ENCODE data around the gene OR5D16.
"Not testable (repeated sequence)": the region's sequence is repeated elsewhere in the genome, so short reads cannot be mapped to it uniquely, and the experiment has no call there.

The OR5D16 gene

GRCh38 chr11:55838452-55838851, at the start of gene OR5D16:
OR5D16 (plus strand) TSS chr11:55838752; CDS start chr11:55838752, 0 bp downstream.
- no peak for DNase-seq

GRCh38 chr11:55791606-55792005, 46.9 kb upstream of the OR5D16 start:
- no peak for DNase-seq

GRCh38 chr11:55793321-55793720, 45.2 kb upstream of the OR5D16 start:
- DNase-seq = no peak

- no peak for DNase-seq
Measured at GRCh38 chr11:55795256-55795655, 43.3 kb upstream of the OR5D16 start, which contains the start of gene OR5D14. OR5D14 (plus strand) TSS chr11:55795556; CDS start chr11:55795556, 0 bp downstream.

GRCh38 chr11:55806248-55806647, 32.3 kb upstream of the OR5D16 start:
- no peak for DNase-seq

GRCh38 chr11:55811067-55811466, 27.5 kb upstream of the OR5D16 start, which contains the start of gene OR5L1:
OR5L1 (plus strand) TSS chr11:55811367; CDS start chr11:55811467, 100 bp downstream.
- no peak for DNase-seq

- DNase-seq = no peak
Measured at GRCh38 chr11:55819330-55819729, 19.2 kb upstream of the OR5D16 start, which contains the start of gene OR5D18. OR5D18 (plus strand) TSS chr11:55819630; CDS start chr11:55819630, 0 bp downstream.

- no peak for DNase-seq
Measured at GRCh38 chr11:55826919-55827318, 11.6 kb upstream of the OR5D16 start, which contains the start of gene OR5L2. OR5L2 (plus strand) TSS chr11:55827219; CDS start chr11:55827219, 0 bp downstream.

GRCh38 chr11:55847453-55847852, 8.9 kb downstream of the OR5D16 start:
- DNase-seq = no peak

GRCh38 chr11:55849037-55849436, 10.5 kb downstream of the OR5D16 start:
- no peak for DNase-seq

GRCh38 chr11:55852141-55852540, 13.6 kb downstream of the OR5D16 start:
- DNase-seq = no peak

GRCh38 chr11:55854704-55855103, 16.2 kb downstream of the OR5D16 start:
- no peak for DNase-seq

GRCh38 chr11:55867354-55867753, 28.8 kb downstream of the OR5D16 start:
- DNase-seq = not testable (repeated sequence)

GRCh38 chr11:55872731-55873130, 34.2 kb downstream of the OR5D16 start:
- DNase-seq = not testable (repeated sequence)

GRCh38 chr11:55873146-55873545, 34.6 kb downstream of the OR5D16 start:
- DNase-seq = not testable (repeated sequence)

- not testable (repeated sequence) for DNase-seq
Measured at GRCh38 chr11:55882997-55883396, 44.4 kb downstream of the OR5D16 start, which contains the start of gene TRIM51. TRIM51 (plus strand) TSS chr11:55883297; CDS start chr11:55885429, 2,132 bp downstream.

GRCh38 chr11:55884995-55885394, 46.4 kb downstream of the OR5D16 start:
- not testable (repeated sequence) for DNase-seq

GRCh38 chr11:55885481-55885880, 46.9 kb downstream of the OR5D16 start:
- not testable (repeated sequence) for DNase-seq
